ENCODE results near the gene TCFL5. TPM values are rescaled to one million over a fixed set of nuclear protein-coding genes. Genes with fewer than 3 reads are reported as not detected.
A peak's percentile ranks its signal among the peaks of the same experiment; 100 is the strongest.

Gene TCFL5
- total RNA-seq, 3 donors from 2014 or later, result 4.3 to 13.3 (median 6.6) TPM

DNA sequence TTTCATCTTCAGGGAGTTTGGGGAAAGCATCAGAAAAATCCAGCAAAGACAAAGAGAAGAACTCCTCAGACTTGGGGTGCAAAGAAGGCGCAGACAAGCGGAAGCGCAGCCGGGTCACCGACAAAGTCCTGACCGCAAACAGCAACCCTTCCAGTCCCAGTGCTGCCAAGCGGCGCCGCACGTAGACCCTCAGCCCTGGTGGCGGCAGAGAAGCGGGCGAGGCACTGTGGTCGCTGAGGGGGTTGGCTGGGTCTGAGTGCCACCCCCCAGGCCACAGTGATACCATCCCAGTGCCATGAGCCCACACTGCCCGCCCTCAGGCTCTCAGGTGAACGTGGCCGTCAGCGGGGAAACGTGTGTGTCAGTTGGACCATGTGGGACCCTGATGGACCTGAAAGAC, 62.2 kb downstream of the TCFL5 start:
- TF ChIP-seq, protein P1, sequence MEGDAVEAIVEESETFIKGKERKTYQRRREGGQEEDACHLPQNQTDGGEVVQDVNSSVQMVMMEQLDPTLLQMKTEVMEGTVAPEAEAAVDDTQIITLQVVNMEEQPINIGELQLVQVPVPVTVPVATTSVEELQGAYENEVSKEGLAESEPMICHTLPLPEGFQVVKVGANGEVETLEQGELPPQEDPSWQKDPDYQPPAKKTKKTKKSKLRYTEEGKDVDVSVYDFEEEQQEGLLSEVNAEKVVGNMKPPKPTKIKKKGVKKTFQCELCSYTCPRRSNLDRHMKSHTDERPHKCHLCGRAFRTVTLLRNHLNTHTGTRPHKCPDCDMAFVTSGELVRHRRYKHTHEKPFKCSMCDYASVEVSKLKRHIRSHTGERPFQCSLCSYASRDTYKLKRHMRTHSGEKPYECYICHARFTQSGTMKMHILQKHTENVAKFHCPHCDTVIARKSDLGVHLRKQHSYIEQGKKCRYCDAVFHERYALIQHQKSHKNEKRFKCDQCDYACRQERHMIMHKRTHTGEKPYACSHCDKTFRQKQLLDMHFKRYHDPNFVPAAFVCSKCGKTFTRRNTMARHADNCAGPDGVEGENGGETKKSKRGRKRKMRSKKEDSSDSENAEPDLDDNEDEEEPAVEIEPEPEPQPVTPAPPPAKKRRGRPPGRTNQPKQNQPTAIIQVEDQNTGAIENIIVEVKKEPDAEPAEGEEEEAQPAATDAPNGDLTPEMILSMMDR (IDR thresholded peaks at IDR 0.05), result no peak
- no peak for ATAC-seq
- Histone ChIP-seq H3K4me3 (no peak overlapping the region), H3K36me3 (ENCODE audit: low read depth) (peaks cover 6% of the 10 kb centered on the region), H3K4me1 (ENCODE audit: low read depth) (peaks cover 27% of the 10 kb centered on the region), H3K9me3 (no peaks in the 10 kb centered on the region)
- intact Hi-C loops (cut with DNase I, micrococcal nuclease), result no loop called here
- DNase-seq, result no peak

DNA sequence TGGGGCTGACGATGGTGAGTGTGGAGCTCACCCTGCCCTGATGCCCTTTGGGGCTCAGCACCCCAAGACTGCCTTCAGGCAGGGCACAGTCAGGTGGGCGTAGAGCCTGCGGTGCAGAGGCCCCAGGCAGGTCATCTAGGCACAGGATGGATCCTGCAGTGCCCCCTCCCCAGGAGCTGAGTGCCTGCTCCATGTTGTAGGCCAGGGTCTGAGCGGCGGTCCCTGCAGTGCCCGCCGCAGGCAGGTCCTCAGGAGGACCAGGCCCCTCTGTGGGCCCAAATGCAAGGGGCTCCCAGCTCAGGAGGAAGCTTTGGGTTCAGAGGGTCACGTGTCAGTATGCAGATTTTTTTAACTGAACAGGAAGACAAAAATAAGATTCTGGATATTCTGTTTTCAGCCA, 62.6 kb downstream of the TCFL5 start:
- no peak overlapping the region for H3K4me3 ChIP-seq
- H3K36me3 ChIP-seq (ENCODE audit: low read depth), result peaks cover 6% of the 10 kb centered on the region
- peaks cover 26% of the 10 kb centered on the region for H3K4me1 ChIP-seq (ENCODE audit: low read depth)
- TF ChIP-seq, protein P1 (IDR thresholded peaks at IDR 0.05), result no peak
- no peaks in the 10 kb centered on the region for H3K9me3 ChIP-seq
- intact Hi-C loops (cut with DNase I, micrococcal nuclease), result no loop called here
- no peak for DNase-seq
- no peak for ATAC-seq

DNA sequence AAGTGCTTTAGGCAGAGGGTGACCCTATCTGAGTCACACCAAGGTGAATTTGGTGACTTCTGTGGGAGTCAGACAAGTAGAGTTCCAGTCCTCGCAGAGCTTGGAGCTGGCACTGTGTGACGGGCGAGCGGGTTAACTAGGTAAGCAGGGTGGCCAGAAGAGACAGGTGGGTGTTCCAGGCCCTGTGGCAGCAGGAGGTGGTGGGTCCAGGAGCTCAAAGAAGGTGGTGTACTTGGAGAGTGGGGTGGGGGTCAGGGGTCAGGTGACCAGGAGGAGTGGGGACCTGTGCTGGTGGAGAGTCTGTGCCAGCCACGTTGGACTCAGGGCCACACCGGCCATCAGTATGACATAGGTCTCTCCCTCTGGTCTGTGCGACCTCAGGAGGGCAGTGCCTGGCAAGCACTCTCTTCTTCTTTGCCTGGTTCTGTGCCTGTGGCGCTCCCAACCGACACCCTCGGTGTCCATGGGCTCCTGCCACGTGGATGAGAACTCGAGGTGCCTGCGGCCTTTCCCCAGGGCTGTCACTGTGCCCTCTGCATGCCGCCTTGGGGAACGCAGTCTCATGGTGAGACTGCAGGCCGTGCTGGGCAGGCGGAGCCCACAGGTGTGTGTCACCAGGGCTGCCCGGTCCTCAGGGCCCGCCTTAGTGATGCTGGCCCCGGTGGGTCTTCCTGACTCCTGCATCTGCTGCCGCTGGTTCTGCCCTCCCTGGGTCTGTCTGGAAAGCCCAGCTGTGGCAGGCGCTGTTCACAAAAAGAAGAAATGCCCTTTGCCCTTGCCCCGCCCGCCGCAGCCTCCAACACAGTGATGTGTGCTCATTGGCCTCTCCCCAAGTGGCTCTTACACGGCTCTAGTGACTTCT, 63.7 kb downstream of the TCFL5 start:
- TF ChIP-seq, protein P1 (IDR thresholded peaks at IDR 0.05), result no peak
- intact Hi-C loops (cut with DNase I, micrococcal nuclease), result no loop called here
- Histone ChIP-seq H3K4me3 (no peak overlapping the region), H3K36me3 (ENCODE audit: low read depth) (peaks cover 6% of the 10 kb centered on the region), H3K9me3 (no peaks in the 10 kb centered on the region), H3K4me1 (ENCODE audit: low read depth) (peaks cover 30% of the 10 kb centered on the region)
- peak; percentile 23 for ATAC-seq
- DNase-seq, result peak; percentile 79 to 87 (median 85)

DNA sequence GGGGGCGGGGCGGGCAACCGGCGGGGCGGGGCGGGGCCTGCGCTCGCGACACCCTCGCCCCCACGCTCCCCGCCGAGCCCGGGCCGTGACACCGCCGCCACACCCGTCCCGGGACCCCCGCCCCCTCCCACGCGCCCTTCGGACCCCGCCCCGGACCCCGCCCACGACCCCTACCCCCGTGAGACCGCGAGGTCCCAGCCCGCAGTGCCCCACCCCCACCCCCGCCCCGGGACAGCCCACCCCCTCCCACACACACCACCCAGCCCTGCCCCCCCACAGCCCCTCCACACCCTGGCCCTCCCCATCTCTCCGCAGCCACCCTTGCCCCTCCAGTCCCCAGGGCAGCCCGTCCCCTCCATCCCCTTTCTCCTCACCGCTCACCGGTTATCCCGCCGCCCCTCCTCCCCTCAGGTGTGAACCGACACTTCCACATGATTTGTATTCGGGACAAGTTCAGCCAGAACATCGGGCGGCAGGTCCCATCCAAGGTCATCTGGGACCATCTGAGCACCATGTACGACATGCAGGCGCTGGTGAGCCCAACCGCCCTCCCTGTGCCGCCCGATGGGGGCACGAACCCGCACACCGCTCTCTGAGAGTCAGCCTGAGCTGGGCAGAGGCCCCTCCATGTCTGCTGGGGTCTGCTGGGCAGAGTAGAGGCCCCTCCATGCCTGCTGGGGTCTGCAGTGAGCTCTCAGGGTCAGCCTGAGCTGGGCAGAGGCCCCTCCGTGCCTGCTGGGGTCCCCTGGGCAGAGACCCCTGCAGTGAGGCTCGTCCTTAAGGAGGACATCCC, 64.7 kb downstream of the TCFL5 start:
- ATAC-seq (no peak), DNase-seq (peak; percentile 44 to 74 (median 55))
- Histone ChIP-seq H3K4me3 (peak overlapping the region; percentile 54), H3K36me3 (ENCODE audit: low read depth) (peaks cover 6% of the 10 kb centered on the region), H3K9me3 (no peaks in the 10 kb centered on the region), H3K4me1 (ENCODE audit: low read depth) (peaks cover 30% of the 10 kb centered on the region)
- TF ChIP-seq, protein P1 (IDR thresholded peaks at IDR 0.05), result no peak
- intact Hi-C loops (cut with DNase I, micrococcal nuclease), result no loop called here

DNA sequence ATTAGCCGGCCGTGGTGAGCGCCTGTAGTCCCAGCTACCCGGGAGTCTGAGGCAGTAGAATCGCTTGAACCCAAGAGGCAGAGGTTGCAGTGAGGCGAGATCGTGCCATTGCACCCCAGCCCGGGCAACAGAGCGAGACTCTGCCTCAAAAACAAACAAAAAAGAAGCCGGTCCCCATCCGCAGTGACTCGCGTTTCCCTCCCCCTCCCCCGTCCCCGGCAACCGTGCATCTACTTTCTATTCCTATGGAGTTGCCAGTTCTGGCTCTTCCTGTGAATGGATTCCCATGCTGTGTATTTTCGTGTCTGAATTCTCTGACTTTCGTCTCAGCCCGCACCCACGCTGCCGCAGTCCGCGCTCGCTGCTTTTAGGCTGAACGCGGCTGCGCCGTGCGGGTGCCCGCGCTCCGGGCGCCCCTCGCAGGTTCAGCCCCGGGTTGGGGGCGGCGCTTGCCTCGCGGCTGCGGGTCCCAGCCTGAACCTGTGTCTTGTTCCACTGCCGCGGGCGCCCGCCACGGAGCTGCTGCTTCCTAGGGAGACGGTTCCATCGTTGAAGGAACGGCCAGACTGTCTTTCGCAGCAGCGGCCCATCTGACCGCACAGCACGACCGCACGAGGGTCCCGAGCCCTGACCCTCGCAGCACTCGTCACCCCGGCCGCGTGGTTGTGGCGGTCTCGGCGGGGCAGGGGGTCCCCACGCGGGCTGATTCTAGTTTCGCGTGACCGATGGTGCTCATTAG, 66.4 kb downstream of the TCFL5 start:
- Histone ChIP-seq H3K4me3 (no peak overlapping the region), H3K36me3 (ENCODE audit: low read depth) (peaks cover 6% of the 10 kb centered on the region), H3K4me1 (ENCODE audit: low read depth) (peaks cover 30% of the 10 kb centered on the region), H3K9me3 (no peaks in the 10 kb centered on the region)
- TF ChIP-seq, protein P1 (IDR thresholded peaks at IDR 0.05), result no peak
- DNase-seq (peak; percentile 59 to 82 (median 76)), ATAC-seq (peak; percentile 0)
- intact Hi-C loops (cut with DNase I, micrococcal nuclease), result no loop called here
